HCT116 (cell line): Measurements from ENCODE around the gene CFL1. TPM values are rescaled to one million over a fixed set of nuclear protein-coding genes. Genes with fewer than 3 reads are reported as not detected.

Experiments used
- ATAC-seq: fragments of 200-7000 bp; cut with Tn5 transposase; 2 replicates; pipeline ENCODE4 v1.9.1; 2020; ENCODE audit warnings: mild to moderate bottlenecking, moderate library complexity
- BruUV-seq: library from RNA; stranded (reverse); fragments of 400-500 nt; replicated peaks from 2 replicates; lab custom pipeline; 2021; lab: Mats Ljungman, UMichigan
- CTCF ChIA-PET: fragments of 300-600 bp; sonication (Branson Sonifier 250); formaldehyde crosslinking; loops from one replicate; lab custom pipeline; 2021; ENCODE audit warnings: antibody characterized with exemption; lab: Charles Lee
- POLR2A ChIA-PET: fragments of 300-600, 350-600 bp; sonication (Branson Sonifier 250); formaldehyde crosslinking; loops from one replicate; lab custom pipeline; 2021; ENCODE audit warnings: antibody characterized with exemption; lab: Charles Lee
- RAD21 ChIA-PET, 2 experiments: fragments of 300-600 bp; sonication (Branson Sonifier 250); formaldehyde crosslinking; loops; one replicate each; lab custom pipeline; 2023; ENCODE audit warnings: low total read pairs in 2 of 2; ENCODE audit not compliant: uncharacterized antibody in 2 of 2, unreplicated experiment in 2 of 2, low non-redundant PET in 1 of 2; lab: Charles Lee
- DNase-seq: peaks from one replicate; pipeline ENCODE4 v3.0.0-alpha.2; 2010; ENCODE audit warnings: low read depth, low spot score
- H2AFZ ChIP-seq: fragments of 200-600 bp; shearing (Covaris generic), sonication (generic); 2 replicates; pipeline ENCODE4 v1.6.1; 2017; ENCODE audit warnings: low read depth, mixed run types, mixed read lengths, antibody characterized with exemption, low read length; ENCODE audit not compliant: poor library complexity, severe bottlenecking
- H3K27ac ChIP-seq: 2 replicates; pipeline ENCODE4 v1.5.1; 2012; ENCODE audit warnings: low read depth, low read length
- H3K27me3 ChIP-seq: fragments of 200-600 bp; sonication (generic); 2 replicates; pipeline ENCODE4 v1.6.1; 2016; ENCODE audit warnings: mixed run types, low read length, mixed read lengths; ENCODE audit not compliant: insufficient read depth
- H3K36me3 ChIP-seq, 2 experiments: fragments of 200-500 bp in 1 of 2; fragments of 200-600 bp in 1 of 2; sonication (Bioruptor generic) in 1 of 2; sonication (generic) in 1 of 2; 2 replicates each; pipeline versions ENCODE4 v1.5.1 to v1.6.1; 2014 to 2016; ENCODE audit warnings: low read length in 2 of 2, inconsistent platforms in 1 of 2, mixed read lengths in 1 of 2, mixed run types in 1 of 2; ENCODE audit not compliant: insufficient read depth in 2 of 2, control insufficient read depth in 1 of 2
- H3K4me1 ChIP-seq, 2 experiments: fragments of 200-600 bp in 1 of 2; sonication (generic) in 1 of 2; 2 replicates each; pipeline versions ENCODE4 v1.5.1 to v1.6.1; 2012 to 2017; ENCODE audit warnings: low read length in 2 of 2, inconsistent platforms in 1 of 2, mild to moderate bottlenecking in 1 of 2, mixed read lengths in 1 of 2, mixed run types in 1 of 2, moderate library complexity in 1 of 2; ENCODE audit not compliant: insufficient read depth in 2 of 2, control insufficient read depth in 1 of 2
- H3K4me2 ChIP-seq: fragments of 200-600 bp; sonication (generic); 2 replicates; pipeline ENCODE4 v1.6.1; 2017; ENCODE audit warnings: mixed run types, low read length, mixed read lengths
- H3K4me3 ChIP-seq, 2 experiments: fragments of 200-600 bp in 1 of 2; sonication (generic) in 1 of 2; replicated peaks in 1 of 2; 2 replicates each; pipeline ENCODE4 v1.5.1; 2011 to 2016; ENCODE audit warnings: low read length in 2 of 2, control low read depth in 1 of 2, low read depth in 1 of 2, mild to moderate bottlenecking in 1 of 2, mixed read lengths in 1 of 2, mixed run types in 1 of 2
- H3K79me2 ChIP-seq: fragments of 200-600 bp; sonication (generic); 2 replicates; pipeline ENCODE4 v1.6.1; 2017; ENCODE audit warnings: mild to moderate bottlenecking, mixed run types, low read length, moderate library complexity, mixed read lengths; ENCODE audit not compliant: insufficient read depth
- H3K9ac ChIP-seq: fragments of 200-600 bp; sonication (generic); 2 replicates; pipeline ENCODE4 v1.6.1; 2016; ENCODE audit warnings: low read length, mixed read lengths
- H3K9me2 ChIP-seq: fragments of 200-600 bp; sonication (generic), shearing (Covaris generic); 2 replicates; pipeline ENCODE4 v1.6.1; 2017; ENCODE audit warnings: mixed run types, mild to moderate bottlenecking, moderate library complexity; ENCODE audit not compliant: insufficient read depth
- H3K9me3 ChIP-seq, 2 experiments: fragments of 200-500 bp in 1 of 2; fragments of 200-600 bp in 1 of 2; sonication (Bioruptor generic) in 1 of 2; sonication (generic) in 1 of 2; 2 replicates each; pipeline ENCODE4 v1.6.1; 2014 to 2017; ENCODE audit warnings: low read length in 2 of 2, mixed read lengths in 2 of 2, inconsistent platforms in 1 of 2, low read depth in 1 of 2, mild to moderate bottlenecking in 1 of 2, mixed run types in 1 of 2, moderate library complexity in 1 of 2; ENCODE audit not compliant: control insufficient read depth in 1 of 2, insufficient read depth in 1 of 2
- H4K20me1 ChIP-seq: fragments of 200-600 bp; sonication (generic), shearing (Covaris generic); 2 replicates; pipeline ENCODE4 v1.6.1; 2017; ENCODE audit warnings: mixed run types, mild to moderate bottlenecking, moderate library complexity; ENCODE audit not compliant: insufficient read depth
- FOSL1 ChIP-seq: IDR thresholded peaks from 2 replicates; pipeline ENCODE4 v1.6.1; 2012; ENCODE audit warnings: low read depth
- POLR2AphosphoS5 ChIP-seq: IDR thresholded peaks from 2 replicates; pipeline ENCODE4 v1.6.1; 2011; ENCODE audit warnings: mild to moderate bottlenecking, low read depth, low read length, moderate library complexity
- SIN3A ChIP-seq: IDR thresholded peaks from 2 replicates; pipeline ENCODE4 v1.6.1; 2012; ENCODE audit warnings: low read depth
- intact Hi-C: fragments of 100-400 bp; cut with micrococcal nuclease; formaldehyde crosslinking; loops from 2 replicates; pipeline ENCODE4 v1.10.0; 2022
- total RNA-seq: library from RNA; stranded (reverse); gene quantifications from one replicate; pipeline ENCODE4 v1.2.1, GENCODE V29; 2021; ENCODE audit not compliant: unreplicated experiment
- TF ChIP-seq, protein P1 (sequence below): IDR thresholded peaks from 2 replicates; pipeline ENCODE4 v1.6.1; 2011; ENCODE audit warnings: mild to moderate bottlenecking, low read length, moderate library complexity; ENCODE audit not compliant: insufficient replicate concordance; ENCODE audit errors: extremely low read depth

CFL1 gene
- total RNA-seq, 1 experiment from 2014 or later, result 1,270 TPM

DNA sequence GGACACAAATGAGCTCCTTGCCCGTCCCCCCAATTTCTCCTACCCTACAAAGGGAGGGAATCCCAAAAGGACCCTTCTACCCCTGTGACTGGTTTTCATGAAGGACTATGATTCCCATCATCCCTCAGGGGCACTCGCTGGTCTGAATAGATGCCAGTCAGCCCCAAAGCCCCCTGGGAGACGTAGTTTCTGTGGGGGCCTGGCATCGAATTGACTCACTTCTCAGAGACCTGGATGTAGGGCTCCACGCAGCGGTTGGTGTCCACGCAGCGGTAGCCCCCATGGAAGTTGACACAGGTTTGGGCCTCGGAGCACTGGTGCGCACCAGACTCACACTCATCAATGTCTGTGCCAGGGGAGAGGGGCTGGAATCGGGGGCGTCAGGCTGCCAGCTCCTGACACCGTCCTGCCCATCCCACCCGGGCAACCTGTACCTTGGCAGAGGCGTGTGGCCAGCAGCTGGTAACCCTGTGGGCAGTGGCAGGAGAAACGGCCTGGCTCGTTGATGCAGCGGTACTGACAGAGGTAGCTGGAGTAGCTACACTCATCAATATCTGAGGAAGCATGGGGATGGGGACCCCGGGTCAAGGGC, 10.2 kb upstream of the CFL1 start:
- Histone ChIP-seq H3K4me1 (peaks cover 3 to 4% of the 10 kb centered on the region in 2 experiments; a peak in 2 of 4 replicates), H3K9ac (no peak overlapping the region), H3K4me3 (no peak overlapping the region), H4K20me1 (no peaks in the 10 kb centered on the region), H3K79me2 (0 out of 2 replicates have a peak, but pooled peaks cover under 1% of the 10 kb centered on the region), H3K36me3 (peaks cover 7 to 12% of the 10 kb centered on the region in 2 experiments; a peak in 3 of 4 replicates), H3K9me2 (no peaks in the 10 kb centered on the region), H2AFZ (no peak overlapping the region), H3K27ac (no peak overlapping the region), H3K4me2 (no peak overlapping the region), H3K9me3 (no peaks in the 10 kb centered on the region), H3K27me3 (no peaks in the 10 kb centered on the region)
- RAD21 ChIA-PET, result interaction anchor here in 1 of 2 experiments (0.5 kb wide), 1 partner anchor 50 kb away, joined by 3 read pairs; no protein-coding TSS in a partner anchor
- TSS peak; percentile 2 for BruUV-seq
- ATAC-seq (0 out of 2 replicates have a peak, but pooled peaks have one; percentile 20), DNase-seq (no peak)
- CTCF ChIA-PET, result interaction anchor here (2.1 kb wide), 1 partner anchor 9 kb away, joined by 12 read pairs; the partner anchor contains the start of gene MUS81
- POLR2A ChIA-PET, result interaction anchor here (1.1 to 4.8 kb wide), 3 partner anchors 8 to 22 kb away, joined by 5 to 36 read pairs (median 5); partner anchors contain the start of genes CCDC85B, CFL1 and MUS81
- TF ChIP-seq, protein P1, sequence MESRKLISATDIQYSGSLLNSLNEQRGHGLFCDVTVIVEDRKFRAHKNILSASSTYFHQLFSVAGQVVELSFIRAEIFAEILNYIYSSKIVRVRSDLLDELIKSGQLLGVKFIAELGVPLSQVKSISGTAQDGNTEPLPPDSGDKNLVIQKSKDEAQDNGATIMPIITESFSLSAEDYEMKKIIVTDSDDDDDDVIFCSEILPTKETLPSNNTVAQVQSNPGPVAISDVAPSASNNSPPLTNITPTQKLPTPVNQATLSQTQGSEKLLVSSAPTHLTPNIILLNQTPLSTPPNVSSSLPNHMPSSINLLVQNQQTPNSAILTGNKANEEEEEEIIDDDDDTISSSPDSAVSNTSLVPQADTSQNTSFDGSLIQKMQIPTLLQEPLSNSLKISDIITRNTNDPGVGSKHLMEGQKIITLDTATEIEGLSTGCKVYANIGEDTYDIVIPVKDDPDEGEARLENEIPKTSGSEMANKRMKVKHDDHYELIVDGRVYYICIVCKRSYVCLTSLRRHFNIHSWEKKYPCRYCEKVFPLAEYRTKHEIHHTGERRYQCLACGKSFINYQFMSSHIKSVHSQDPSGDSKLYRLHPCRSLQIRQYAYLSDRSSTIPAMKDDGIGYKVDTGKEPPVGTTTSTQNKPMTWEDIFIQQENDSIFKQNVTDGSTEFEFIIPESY, result no peak
- TF ChIP-seq FOSL1 (no peak), POLR2AphosphoS5 (0 out of 2 replicates have a peak, but pooled peaks have one; percentile 12), SIN3A (no peak)
- intact Hi-C loops, result no loop called here
